ENCODE results near the gene SLC5A1.

The SLC5A1 gene

DNA sequence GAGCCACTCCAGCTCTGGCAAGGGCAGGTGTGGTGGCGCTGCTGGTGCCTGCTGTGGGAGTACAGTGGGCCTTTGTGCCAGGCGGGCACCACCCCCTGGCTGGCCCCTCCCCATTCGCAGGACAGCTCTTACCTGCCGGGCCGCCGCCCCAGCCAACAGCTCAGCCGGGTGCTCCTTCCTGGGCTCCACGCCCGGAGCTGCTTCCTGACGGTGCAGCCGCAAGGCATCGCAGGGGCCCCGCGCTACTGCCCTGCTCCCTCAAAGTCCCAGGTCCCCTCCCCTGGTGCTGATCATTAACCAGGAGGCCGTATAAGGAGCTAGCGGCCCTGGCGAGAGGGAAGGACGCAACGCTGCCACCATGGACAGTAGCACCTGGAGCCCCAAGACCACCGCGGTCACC, at the start of gene SLC5A1:
Gene SLC5A1, plus strand, starts transcription at position 338 of the 400 bp plus-strand sequence. Its CDS starts 21 bp downstream, at position 359.
- peak; percentile 18 for DNase-seq (ENCODE audit: low read depth, low spot score)

DNA sequence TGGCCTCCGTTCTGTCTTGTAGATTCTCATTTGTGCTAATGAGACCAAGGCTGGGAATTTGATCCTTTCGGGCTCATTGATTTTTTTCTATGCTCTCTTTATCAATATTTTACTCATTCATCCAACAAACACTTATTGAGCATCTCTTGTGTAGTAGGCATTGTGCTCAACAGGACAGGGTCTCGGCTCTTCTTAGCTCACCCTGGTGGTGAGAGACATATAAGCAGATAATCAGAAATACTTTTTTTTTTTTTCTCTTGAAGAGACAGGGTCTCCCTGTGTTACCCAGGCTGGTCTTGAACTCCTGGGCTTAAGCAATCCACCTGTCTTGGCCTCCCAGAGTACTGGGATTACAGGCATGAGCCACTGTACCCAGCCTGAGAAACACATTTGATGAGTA, 48.0 kb upstream of the SLC5A1 start:
- no peak for DNase-seq (ENCODE audit: low read depth, low spot score)

DNA sequence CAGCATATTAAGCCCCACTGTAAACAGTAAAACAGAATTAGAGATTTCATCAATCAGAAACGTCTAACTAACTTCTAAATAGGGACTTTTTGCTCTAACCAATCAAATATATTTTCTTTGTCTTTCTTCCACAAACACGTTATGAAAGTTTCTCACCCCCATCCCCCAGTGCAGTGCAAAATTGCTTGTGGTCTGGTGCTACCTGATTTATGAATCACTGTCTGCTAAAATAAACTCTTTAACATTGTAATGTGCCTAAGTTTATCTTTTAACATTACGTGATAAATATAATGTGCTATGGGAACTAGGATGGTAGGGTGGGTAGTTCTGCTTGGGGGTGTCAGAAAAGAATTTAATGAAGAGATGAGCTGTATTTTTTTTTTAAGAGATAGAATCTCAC, 47.3 kb upstream of the SLC5A1 start:
- DNase-seq (ENCODE audit: low read depth, low spot score) = no peak

DNA sequence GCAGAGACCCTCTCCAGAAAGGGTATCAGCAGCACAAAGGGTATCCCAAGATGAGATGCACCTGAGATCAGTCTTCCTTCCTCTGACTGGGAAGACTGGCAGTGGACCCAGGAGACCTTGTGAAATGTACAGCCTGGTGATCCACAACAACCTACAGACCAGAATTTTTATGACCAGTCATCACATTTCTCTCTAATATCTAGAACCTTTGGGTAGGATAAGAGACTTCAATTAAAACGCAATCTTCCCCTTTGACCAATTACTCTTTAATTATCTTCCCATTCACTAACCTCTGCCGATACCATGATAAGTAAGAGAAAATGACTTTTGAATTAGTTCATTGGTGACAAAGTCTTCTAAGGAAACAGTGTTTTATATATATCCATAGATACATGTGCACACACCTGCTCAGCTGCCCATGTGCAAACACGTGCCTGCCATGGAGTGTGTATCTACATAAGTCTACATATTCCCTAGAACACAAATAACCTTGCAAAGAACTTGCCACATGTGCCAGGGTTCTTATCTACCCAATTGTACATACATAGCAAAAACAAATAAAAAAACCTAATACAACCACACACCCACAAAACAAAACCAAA, 44.2 kb upstream of the SLC5A1 start:
- no peak for DNase-seq (ENCODE audit: low read depth, low spot score)

DNA sequence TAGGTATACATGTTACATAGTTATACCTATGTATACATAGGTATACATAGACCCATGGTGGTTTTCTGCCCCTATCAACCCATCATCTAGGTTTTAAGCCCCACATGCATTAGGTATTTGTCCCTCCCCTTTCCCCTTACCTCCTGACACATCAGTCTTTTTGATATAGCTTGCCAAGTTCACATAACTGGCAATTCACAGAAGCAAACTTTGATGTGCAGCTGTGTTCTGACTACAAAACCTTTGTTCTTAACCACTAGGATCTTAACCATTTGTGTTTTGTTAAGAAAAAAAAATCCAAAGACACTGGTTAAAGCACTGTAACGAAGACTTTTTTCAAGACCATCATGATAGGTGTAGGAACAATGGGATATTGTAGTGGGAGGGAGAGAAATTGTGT, 42.9 kb upstream of the SLC5A1 start:
- no peak for DNase-seq (ENCODE audit: low read depth, low spot score)

DNA sequence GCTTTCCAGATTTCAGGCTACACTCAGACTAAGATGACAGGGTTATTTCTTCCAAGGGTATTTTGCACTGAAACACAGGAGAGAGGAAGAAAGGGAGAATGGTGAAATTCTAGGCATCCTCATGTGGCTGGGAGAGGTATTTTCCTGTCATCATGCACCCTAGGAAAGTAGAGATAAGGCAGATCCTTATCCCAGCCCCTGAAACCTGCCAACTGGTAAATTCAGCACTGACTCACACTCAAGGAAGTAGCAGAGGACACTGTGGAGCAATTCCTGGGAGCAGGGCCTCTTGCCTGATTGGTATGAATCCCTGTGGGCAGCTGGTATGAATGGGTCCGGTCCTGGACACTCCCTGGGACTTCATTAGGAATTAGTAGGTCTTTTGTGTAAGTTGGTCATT, 37.6 kb upstream of the SLC5A1 start:
- peak; percentile 10 for DNase-seq (ENCODE audit: low read depth, low spot score)

DNA sequence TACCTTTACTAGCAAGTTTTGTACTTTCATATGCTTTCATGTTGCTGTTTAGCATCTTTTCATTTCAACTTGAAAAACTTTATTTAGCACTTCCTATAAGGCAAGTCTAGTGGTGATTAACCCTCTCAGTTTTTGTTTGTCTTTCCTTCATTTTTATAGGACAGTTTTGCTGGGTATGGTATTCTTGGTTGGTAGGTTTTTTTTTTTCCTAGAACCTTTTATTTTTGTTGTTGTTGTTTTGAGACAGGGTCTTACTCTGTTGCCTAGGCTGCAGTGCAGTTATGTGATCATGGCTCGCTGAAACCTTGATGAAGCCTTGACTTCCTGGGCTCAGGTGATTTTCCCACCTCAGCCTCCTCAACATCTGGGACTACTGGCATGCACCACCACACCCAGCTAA, 29.9 kb upstream of the SLC5A1 start:
- no peak for DNase-seq (ENCODE audit: low read depth, low spot score)

DNA sequence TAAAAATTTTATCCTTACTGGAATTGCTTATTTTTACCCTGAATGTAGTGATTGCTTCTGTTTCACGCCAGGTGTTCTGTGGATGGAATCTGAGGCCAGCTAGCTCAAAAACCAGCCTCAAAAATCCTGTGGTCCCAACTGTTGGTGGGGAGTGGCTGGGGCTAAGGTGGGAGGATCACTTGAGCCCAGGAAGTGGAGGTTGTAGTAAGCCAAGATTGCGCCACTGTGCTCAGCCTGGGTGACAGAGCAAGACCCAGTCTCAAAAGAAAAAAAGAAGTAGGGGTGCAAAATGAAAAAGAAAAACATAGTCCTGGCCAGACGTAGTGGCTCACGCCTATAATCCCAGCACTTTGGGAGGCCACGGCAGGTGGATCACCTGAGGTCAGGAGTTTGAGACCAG, 27.0 kb upstream of the SLC5A1 start:
- no peak for DNase-seq (ENCODE audit: low read depth, low spot score)

DNA sequence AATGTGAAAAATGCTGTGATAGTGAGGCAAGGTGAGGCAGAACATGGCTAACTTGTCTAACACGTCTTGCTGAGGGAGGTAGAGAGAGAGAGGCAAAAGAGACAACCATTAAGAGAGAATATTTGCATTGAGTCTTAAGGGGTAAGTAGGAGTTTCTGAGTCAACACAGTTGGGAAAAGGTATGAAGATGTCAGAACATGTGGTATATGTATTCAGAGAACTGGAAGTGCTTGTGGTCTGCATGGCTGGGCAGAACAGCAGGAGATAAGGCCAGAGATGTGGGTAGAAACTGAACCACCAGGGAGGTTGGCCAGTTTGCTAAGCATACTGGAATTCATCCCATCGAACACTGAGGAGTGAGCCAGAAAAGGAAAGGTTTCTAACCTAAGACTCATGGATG, 25.0 kb upstream of the SLC5A1 start:
- DNase-seq (ENCODE audit: low read depth, low spot score) = no peak

DNA sequence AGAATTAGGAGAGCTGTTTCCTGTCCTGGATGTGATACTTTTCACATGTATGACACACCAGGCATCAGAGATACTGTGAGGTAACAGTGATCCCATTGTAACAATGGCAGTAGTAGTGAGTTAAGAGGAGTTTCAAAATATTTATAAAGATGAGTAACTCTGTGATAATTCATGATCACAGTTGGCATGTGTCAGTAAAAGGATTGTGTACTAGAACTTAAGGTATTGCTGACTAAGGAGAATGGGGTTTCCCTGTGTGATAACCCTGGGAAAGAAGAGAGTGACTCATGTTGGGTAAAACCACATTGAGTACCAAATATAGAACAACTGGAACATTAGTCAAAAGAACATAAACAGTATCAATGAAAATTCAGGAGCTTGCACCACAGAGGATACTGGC, 22.9 kb upstream of the SLC5A1 start:
- no peak for DNase-seq (ENCODE audit: low read depth, low spot score)

DNA sequence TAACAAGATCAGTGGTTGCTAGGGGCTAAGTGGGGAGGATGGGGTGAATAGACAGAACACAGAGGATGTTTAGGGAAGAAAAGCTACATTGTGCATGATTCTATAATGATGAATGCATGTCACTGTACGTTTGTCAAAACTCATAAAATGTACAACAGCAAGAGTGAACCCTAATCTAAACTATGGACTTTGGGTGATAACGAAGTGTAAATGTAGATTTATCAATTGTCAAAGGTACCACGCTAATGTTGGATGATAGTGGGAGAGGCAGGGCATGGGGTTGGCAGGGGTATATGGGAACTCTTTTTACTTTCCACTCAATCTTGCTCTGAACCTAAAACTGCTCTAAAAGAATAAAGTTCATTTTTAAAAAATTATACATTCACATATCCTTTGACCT, 21.3 kb upstream of the SLC5A1 start:
- no peak for DNase-seq (ENCODE audit: low read depth, low spot score)

DNA sequence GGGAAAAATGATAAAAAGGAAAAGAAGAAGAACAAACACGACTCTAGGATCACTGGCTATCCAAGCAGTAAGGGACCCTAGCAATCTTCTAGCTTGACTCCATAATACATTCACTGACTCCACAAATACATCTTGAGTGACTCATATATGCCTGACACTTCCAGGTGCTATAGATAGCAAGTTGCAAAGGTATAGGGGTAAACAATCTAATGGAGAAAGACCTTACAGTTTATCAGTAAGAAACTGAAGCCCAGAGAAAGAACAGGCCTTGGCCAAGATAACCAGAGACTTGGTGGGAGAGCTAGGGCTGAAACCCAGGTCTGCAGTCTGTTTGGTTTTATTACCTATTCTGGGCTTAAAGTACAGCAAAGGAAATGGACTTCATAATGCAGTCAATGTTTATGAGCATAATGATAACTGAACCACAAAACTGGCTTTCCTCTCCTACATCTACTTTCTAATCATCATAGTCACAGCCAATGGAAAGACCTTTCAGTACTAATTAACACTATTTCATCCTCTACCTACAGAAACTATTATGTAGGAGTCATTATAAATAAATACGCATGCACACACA, 19.7 kb upstream of the SLC5A1 start:
- no peak for DNase-seq (ENCODE audit: low read depth, low spot score)

DNA sequence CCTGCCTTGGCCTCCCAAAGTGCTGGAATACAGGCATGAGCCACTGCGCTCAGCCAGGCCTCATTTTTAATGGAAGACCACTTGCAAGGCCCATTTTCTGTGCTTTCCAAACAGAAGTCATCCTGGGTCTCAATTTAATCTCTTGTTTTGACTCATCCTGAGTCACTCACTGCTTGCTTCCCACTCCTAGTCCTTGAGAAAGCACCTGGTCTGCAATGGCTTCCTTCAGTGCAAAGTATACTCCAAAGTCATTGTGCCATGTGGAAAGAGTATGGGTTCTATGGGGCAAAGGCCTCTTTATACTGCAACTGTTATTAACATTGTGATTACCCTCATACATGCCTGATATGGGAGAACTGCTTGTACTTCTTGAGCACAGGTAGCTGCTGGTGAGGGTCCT, 18.3 kb upstream of the SLC5A1 start:
- DNase-seq (ENCODE audit: low read depth, low spot score) = no peak

DNA sequence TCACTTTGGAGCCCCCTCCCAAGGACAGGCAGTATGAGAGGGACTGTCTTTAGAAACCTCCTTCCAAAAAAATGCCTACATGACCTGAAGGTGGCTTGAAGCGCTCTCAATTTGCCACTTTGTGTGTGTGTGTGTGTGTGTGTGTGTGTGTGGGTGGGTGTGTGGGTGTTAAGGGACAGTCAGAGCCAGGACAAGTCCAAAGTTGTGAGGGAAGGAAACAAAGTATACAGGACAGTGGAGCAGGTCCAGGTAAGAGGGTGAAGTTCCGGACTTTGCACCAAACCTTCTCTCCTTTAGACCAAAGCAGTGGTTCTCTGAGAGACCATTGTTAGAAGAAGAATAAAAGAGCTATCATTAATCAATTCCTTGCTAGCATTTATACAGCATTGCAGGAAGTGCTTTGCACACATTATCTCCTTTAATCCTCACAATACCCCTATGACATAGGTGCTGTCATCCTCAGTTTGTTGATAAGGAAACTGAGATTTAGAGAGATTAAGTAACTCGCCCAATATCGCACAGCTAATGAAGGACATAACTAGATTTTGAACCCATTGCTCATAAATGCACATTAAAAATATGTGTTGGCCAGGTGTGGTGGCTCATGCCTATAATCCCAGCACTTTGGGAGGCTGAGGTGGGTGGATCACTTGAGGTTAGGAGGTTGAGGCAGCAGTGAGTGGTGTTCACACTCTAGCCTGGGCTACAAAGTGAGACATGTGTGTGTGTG, 12.4 kb upstream of the SLC5A1 start:
- DNase-seq (ENCODE audit: low read depth, low spot score) = no peak

DNA sequence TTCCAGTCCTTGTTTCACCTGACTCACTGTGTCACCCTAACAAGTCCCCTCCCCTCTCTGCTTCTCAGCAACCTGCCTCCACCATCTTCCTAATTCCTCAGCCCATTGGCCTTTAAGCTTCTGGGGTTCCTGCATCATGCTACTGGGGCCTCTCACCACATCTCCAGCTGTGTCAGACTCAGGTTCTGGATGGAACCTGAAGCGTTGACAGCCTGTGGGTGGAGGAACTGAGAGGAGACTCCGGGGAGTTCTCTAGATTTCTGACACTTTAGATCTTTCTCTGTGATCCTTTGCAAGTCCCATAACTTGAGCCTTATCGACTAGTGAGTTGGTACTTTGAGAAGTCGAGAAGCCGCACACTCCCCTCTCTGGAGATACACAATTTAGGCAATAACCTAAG, 11.6 kb upstream of the SLC5A1 start:
- no peak for DNase-seq (ENCODE audit: low read depth, low spot score)

DNA sequence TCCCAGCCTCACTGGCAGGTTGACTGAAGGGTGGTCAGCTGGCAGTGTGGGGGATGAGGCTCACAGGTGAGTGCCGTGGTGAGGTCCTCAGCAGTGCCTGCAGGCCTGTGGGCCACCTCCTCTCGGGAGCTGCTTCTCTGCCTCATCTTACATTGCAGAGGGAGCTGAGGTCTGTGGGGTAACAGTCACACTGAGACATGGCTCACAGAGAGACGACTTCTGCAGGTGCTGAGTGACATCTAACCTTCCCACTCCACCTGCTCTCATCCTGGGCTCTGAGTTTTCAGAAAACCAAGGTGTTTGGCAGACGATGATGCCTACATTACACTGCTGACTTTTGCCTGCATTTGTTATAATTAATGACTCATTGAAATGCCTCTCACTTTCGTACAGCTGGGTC, 8.8 kb upstream of the SLC5A1 start:
- no peak for DNase-seq (ENCODE audit: low read depth, low spot score)

DNA sequence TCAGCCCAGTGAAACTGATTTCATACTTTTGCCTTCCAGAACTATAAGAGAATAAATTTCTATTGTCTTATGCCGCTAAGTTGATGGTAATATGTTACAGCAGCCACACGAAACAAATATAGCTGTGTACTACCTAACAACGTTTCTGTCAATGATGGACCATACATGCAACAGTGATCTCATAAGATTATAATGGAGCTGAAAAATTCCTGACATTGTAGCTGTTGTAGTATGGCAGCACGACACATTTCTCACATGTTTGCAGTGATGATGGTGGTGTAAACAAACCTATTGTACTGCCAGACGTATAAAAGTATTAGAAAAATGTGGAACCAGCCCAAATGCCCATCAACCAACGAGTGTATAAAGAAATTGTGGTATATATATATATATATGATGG, 5.8 kb upstream of the SLC5A1 start:
- no peak for DNase-seq (ENCODE audit: low read depth, low spot score)

DNA sequence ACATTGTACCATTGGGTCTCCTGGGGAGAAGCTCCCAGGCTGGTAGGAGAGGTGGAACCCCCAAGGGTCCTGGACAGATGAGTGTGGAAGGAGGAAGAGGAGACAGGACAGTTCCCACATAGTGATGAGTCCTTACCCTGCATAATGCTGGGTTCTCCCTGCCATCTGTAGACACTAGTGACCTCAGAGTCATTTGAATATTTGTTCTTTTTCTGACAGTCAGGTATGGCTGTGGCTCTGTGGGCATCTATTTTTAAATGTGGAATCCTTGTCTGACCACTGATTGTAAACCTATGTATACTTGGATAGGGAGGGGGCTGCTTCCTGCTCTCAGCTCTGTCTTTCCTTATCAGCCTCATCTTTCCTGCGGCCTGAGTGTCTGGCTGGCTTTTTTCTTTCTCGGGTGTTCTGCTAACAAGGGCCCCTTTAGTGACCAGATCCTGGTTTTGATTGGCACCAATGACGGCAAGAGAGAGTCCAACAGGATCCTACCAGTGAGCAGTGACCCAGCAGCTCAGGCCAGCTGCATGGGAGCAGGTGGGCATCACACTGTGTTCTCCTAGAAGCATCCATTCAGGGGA, 2.6 kb upstream of the SLC5A1 start:
- DNase-seq (ENCODE audit: low read depth, low spot score) = no peak

DNA sequence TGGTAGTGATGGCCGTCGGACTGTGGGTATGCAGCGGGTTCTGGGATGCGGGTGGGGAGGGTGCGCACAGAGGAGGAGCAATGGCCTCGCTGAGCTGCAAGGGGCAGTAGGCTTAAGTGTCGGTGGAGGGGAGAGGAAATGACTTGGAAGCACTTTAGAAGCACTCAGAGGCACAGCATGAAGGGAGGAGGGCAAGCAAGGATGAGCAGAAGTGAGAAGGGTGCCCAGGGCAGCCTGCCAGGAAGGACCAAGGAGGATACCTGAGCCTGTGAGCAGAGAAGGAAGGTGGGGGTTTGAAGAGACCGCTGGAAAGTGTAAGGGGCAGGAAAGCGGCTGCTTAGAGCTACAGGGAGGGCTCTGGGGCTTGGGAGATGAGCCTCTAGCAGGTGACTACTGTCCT, 330 bp downstream of the SLC5A1 start:
- DNase-seq (ENCODE audit: low read depth, low spot score) = no peak

DNA sequence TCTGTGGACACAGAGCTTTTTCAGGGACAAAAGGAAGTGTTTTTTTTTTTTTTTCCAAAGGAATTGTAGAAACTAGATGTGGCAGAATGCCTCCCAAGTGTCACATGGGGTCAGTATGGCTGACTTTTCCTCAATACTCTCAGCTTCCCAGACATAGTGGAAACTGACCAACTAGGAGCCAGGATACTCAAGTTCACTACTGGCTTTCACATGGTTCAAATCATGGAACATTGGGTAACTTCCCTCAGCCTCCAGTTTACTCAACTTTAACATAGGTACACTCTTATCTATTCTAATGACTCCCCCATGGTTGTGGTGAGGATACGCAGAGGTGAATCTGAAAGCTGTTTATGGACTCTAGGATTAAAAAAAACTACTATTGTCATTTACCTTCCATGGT, 1.4 kb downstream of the SLC5A1 start:
- no peak for DNase-seq (ENCODE audit: low read depth, low spot score)

DNA sequence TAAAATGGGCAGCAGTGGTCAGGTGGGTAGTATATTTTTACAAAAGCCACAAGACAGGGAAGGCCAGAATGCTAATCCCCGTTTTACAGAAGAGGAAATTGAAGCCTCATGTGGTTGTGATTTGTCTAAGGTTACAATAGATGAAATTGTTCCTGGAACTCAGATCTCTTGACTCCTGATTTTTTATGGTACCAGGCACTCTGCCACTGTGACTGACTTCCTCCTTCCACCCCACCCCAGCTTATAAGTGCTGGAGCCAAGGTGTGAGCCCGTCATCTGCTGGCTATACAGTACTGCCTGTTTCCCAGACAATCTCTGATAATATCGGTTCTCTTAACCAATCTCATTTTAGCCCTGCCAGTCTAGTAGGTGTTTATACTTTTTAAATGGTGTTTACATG, 1.9 kb downstream of the SLC5A1 start:
- DNase-seq (ENCODE audit: low read depth, low spot score) = no peak

DNA sequence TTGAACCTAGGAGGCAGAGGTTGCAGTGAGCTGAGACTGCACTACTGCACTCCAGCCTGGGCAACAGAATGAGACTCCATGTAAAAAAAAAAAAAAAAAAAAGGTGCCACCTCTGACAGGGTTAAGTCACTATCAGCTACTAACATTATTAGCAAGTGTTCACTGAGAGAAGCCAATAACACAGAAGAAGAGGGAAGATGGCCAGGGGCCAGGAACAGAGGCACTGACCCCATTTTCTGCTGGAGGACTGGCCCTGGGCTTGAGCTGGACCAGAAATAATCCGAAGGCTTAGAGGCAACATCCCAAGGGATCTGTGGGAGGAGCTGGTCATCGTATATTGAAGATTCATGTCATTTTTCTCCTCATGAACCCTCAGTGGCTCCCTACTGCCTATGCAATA, 5.0 kb downstream of the SLC5A1 start:
- no peak for DNase-seq (ENCODE audit: low read depth, low spot score)

Data from ELF-1 (cell line).